B cell (primary cell): Measurements from ENCODE around the gene NAB1. TPM values are rescaled to one million over a fixed set of nuclear protein-coding genes. Genes with fewer than 3 reads are reported as not detected.

Source experiments
- ATAC-seq: fragments of 200-7000 bp; cut with Tn5 transposase; one replicate; pipeline ENCODE4 v1.10.0; 2021; ENCODE audit warnings: low read depth, mild to moderate bottlenecking, moderate number of reproducible peaks, moderate library complexity
- CTCF ChIA-PET: fragments of 350-600 bp; sonication (Branson Sonifier 250); formaldehyde crosslinking; loops from one replicate; lab custom pipeline; 2021; ENCODE audit warnings: antibody characterized with exemption, inconsistent platforms; lab: Charles Lee
- POLR2A ChIA-PET: fragments of 350-600 bp; sonication (Branson Sonifier 250); formaldehyde crosslinking; loops from one replicate; lab custom pipeline; 2021; ENCODE audit warnings: antibody characterized with exemption; lab: Charles Lee
- DNase-seq: peaks from one replicate; pipeline ENCODE4 v3.0.0; 2013
- H2AFZ ChIP-seq: 2 replicates; pipeline ENCODE4 v1.6.1; 2012; ENCODE audit warnings: mild to moderate bottlenecking, low read depth, low read length; ENCODE audit not compliant: insufficient read depth, poor library complexity, severe bottlenecking
- H3K27ac ChIP-seq, 2 donors: 1 replicate in 1 of 2; 2 replicates in 1 of 2; pipeline ENCODE4 v1.5.1; 2012 to 2013; ENCODE audit warnings: low read length in 2 of 2, mild to moderate bottlenecking in 2 of 2, moderate library complexity in 1 of 2
- H3K27me3 ChIP-seq, 4 experiments: fragments of 200-600 bp in 1 of 4; sonication (generic) in 1 of 4; replicated peaks in 1 of 4; 1 replicate in 2 of 4; 2 replicates in 2 of 4; pipeline versions ENCODE4 v1.6.1 to v1.7.0; 2013 to 2016; ENCODE audit warnings: low read length in 3 of 4, mild to moderate bottlenecking in 2 of 4, mixed read lengths in 1 of 4, moderate library complexity in 1 of 4; ENCODE audit not compliant: insufficient read depth in 4 of 4, control insufficient read depth in 3 of 4; ENCODE audit errors: control extremely low read depth in 1 of 4
- H3K36me3 ChIP-seq, 2 experiments: replicated peaks in 1 of 2; 1 replicate in 1 of 2; 2 replicates in 1 of 2; pipeline versions ENCODE4 v1.6.1 to v1.7.1; 2013; ENCODE audit warnings: low read length in 1 of 2; ENCODE audit not compliant: insufficient read depth in 2 of 2, control insufficient read depth in 1 of 2; ENCODE audit errors: control extremely low read depth in 1 of 2, extremely low read depth in 1 of 2
- H3K4me1 ChIP-seq, 2 donors: fragments of 200-600 bp in 1 of 2; sonication (generic) in 1 of 2; 1 replicate in 1 of 2; 2 replicates in 1 of 2; pipeline versions ENCODE4 v1.5.1 to v1.6.1; 2013 to 2017; ENCODE audit warnings: low read length in 2 of 2; ENCODE audit not compliant: control insufficient read depth in 2 of 2, insufficient read depth in 2 of 2
- H3K4me2 ChIP-seq: replicated peaks from 2 replicates; pipeline ENCODE3; 2012; ENCODE audit warnings: mild to moderate bottlenecking, low read depth, low read length; ENCODE audit not compliant: poor library complexity, severe bottlenecking
- H3K4me3 ChIP-seq, 5 experiments: fragments of 200-600 bp in 1 of 5; sonication (generic) in 1 of 5; 1 replicate in 3 of 5; 2 replicates in 2 of 5; pipeline versions ENCODE4 v1.5.1 to v1.7.0; 2011 to 2016; ENCODE audit warnings: low read length in 4 of 5, mild to moderate bottlenecking in 4 of 5, low read depth in 2 of 5, control low read depth in 1 of 5, moderate library complexity in 1 of 5; ENCODE audit not compliant: insufficient read depth in 1 of 5; ENCODE audit errors: control extremely low read depth in 1 of 5, extremely low read depth in 1 of 5
- H3K79me2 ChIP-seq: fragments of 200-600 bp; sonication (generic); one replicate; pipeline ENCODE4 v1.6.0; 2016; ENCODE audit warnings: low read length; ENCODE audit not compliant: control insufficient read depth, insufficient read depth
- H3K9ac ChIP-seq: fragments of 200-600 bp; sonication (generic); 2 replicates; pipeline ENCODE4 v1.6.1; 2017; ENCODE audit warnings: mild to moderate bottlenecking, low read length, moderate library complexity
- H3K9me3 ChIP-seq, 3 donors: one replicate each; pipeline versions ENCODE4 v1.6.1 to v1.7.1; 2013; ENCODE audit warnings: low read length in 2 of 3; ENCODE audit not compliant: control insufficient read depth in 2 of 3, insufficient read depth in 1 of 3; ENCODE audit errors: control extremely low read depth in 1 of 3
- H4K20me1 ChIP-seq: 2 replicates; pipeline ENCODE4 v1.6.0; 2012; ENCODE audit warnings: mild to moderate bottlenecking, low read length; ENCODE audit not compliant: insufficient read depth, control insufficient read depth, poor library complexity, severe bottlenecking
- H3K27ac Mint-ChIP-seq: one replicate; pipeline ENCODE4 v1.8.0; 2021; ENCODE audit warnings: mixed read lengths
- H3K27me3 Mint-ChIP-seq: one replicate; pipeline ENCODE4 v1.8.0; 2021; ENCODE audit warnings: mixed read lengths
- H3K4me1 Mint-ChIP-seq: one replicate; pipeline ENCODE4 v1.8.0; 2021; ENCODE audit warnings: mixed read lengths
- H3K4me3 Mint-ChIP-seq: one replicate; pipeline ENCODE4 v1.8.0; 2021; ENCODE audit warnings: mixed read lengths
- H3K9me3 Mint-ChIP-seq: one replicate; pipeline ENCODE4 v1.8.0; 2022; ENCODE audit warnings: mixed read lengths; ENCODE audit not compliant: insufficient read depth
- CTCF ChIP-seq: fragments of 200-600 bp; IDR thresholded peaks from one replicate; pipeline ENCODE4 v1.8.0; 2022; ENCODE audit warnings: antibody characterized with exemption, mild to moderate bottlenecking
- EZH2 ChIP-seq: IDR thresholded peaks from 2 replicates; pipeline ENCODE4 v1.6.1; 2012; ENCODE audit warnings: borderline replicate concordance, low read depth, mild to moderate bottlenecking, moderate library complexity, low read length; ENCODE audit not compliant: insufficient read depth, poor library complexity, severe bottlenecking
- WGBS: methylation state at CpG from one replicate; pipeline ENCODE4 v1.1.5; 2013; ENCODE audit warnings: missing lambda C conversion rate; ENCODE audit not compliant: insufficient coverage; 5-methylcytosine and 5-hydroxymethylcytosine counted together
- intact Hi-C: fragments of 100-400 bp; cut with micrococcal nuclease; formaldehyde crosslinking; loops from one replicate; pipeline ENCODE4 v1.10.0; 2022
- polyA plus RNA-seq: library from polyadenylated mRNA; depleted of rRNA; stranded (reverse); fragments of >200 nt; gene quantifications from 2 replicates; pipeline ENCODE4 v1.2.3, GENCODE V29; 2012
- total RNA-seq, 2 donors: library from RNA; stranded (reverse); fragments of 120-200 nt in 1 of 2; gene quantifications; 1 replicate in 1 of 2; 2 replicates in 1 of 2; pipeline versions ENCODE4 v1.2.3 to v1.2.4, GENCODE V29; 2013 to 2022

Gene NAB1
- total and polyA plus RNA-seq, 2 donors (not counting 1 experiment from before 2014, with no cell fraction given) = 6.3 to 24.9 TPM

- H4K20me1 ChIP-seq = no peaks in the 10 kb centered on the region
- no peak overlapping the region for H3K4me3 Mint-ChIP-seq
- intact Hi-C loops = no loop called here
- no peaks in the 10 kb centered on the region for H3K9me3 Mint-ChIP-seq
- H3K27me3 Mint-ChIP-seq = no peaks in the 10 kb centered on the region
- H2AFZ ChIP-seq = no peak overlapping the region
- DNase-seq = no peak
- no peak overlapping the region for H3K4me2 ChIP-seq
- H3K9me3 ChIP-seq = no peaks in the 10 kb centered on the region
- ChIA-PET POLR2A (no interaction called here), CTCF (interaction anchor here (8.1 kb wide), 1 partner anchor 27 kb away, joined by 41 read pairs; no protein-coding TSS in a partner anchor)
- H3K27ac ChIP-seq = no peak overlapping the region
- no peak overlapping the region for H3K9ac ChIP-seq
- no peaks in the 10 kb centered on the region for H3K36me3 ChIP-seq
- peaks cover 16% of the 10 kb centered on the region for H3K4me1 Mint-ChIP-seq
- TF ChIP-seq EZH2 = no peak
- no peak for TF ChIP-seq CTCF
- no peak overlapping the region for H3K4me3 ChIP-seq
- 100% methylated on average over 1 of the region's 1 CpG for whole genome bisulfite sequencing
- peaks cover 8 to 9% of the 10 kb centered on the region in 2 donors for H3K4me1 ChIP-seq
- peaks cover 57% of the 10 kb centered on the region for H3K79me2 ChIP-seq
- no peak overlapping the region for H3K27ac Mint-ChIP-seq
- no peaks in the 10 kb centered on the region for H3K27me3 ChIP-seq
- no peak for ATAC-seq
Observed at GRCh38 chr2:190653231-190653630, 4.3 kb downstream of the NAB1 start.

- Mint-ChIP-seq H3K4me3 (no peak overlapping the region), H3K9me3 (no peaks in the 10 kb centered on the region), H3K27me3 (no peaks in the 10 kb centered on the region), H3K4me1 (peaks cover 16% of the 10 kb centered on the region), H3K27ac (no peak overlapping the region)
- Histone ChIP-seq H3K4me1 (peaks cover 8 to 9% of the 10 kb centered on the region in 2 donors), H3K9ac (no peak overlapping the region), H2AFZ (no peak overlapping the region), H3K4me3 (no peak overlapping the region), H3K27me3 (no peaks in the 10 kb centered on the region), H3K4me2 (no peak overlapping the region), H4K20me1 (no peaks in the 10 kb centered on the region), H3K27ac (no peak overlapping the region), H3K79me2 (peaks cover 64% of the 10 kb centered on the region), H3K9me3 (no peaks in the 10 kb centered on the region), H3K36me3 (no peaks in the 10 kb centered on the region)
- no peak for ATAC-seq
- TF ChIP-seq EZH2 (no peak), CTCF (no peak)
- POLR2A ChIA-PET = no interaction called here
- DNase-seq = no peak
- CTCF ChIA-PET = interaction anchor here (8.1 kb wide), 1 partner anchor 26 kb away, joined by 41 read pairs; no protein-coding TSS in a partner anchor
- intact Hi-C loops = no loop called here
Observed at GRCh38 chr2:190653931-190654330, 5.0 kb downstream of the NAB1 start.
